Tibial nerve (tissue), 4 donors: ENCODE results near the gene C22orf15.

Source experiments
- EP300 ChIP-seq, 2 donors: sonication (generic); formaldehyde crosslinking; IDR thresholded peaks; one replicate each; pipeline ENCODE4 v1.6.1; 2017; ENCODE audit warnings: antibody characterized with exemption in 2 of 2, mild to moderate bottlenecking in 1 of 2
- POLR2A ChIP-seq, 2 donors: fragments of 450-650 bp; IDR thresholded peaks; one replicate each; pipeline ENCODE4 v1.6.1; 2017; ENCODE audit warnings: antibody characterized with exemption in 2 of 2, mild to moderate bottlenecking in 2 of 2, moderate library complexity in 2 of 2
- TF ChIP-seq, protein P1 (sequence below), 5 experiments: fragments of 200-600 bp in 3 of 5; fragments of 450-650 bp in 2 of 5; sonication (generic) in 3 of 5; IDR thresholded peaks; one replicate each; pipeline ENCODE4 v1.5.1; 2016 to 2019; ENCODE audit warnings: antibody characterized with exemption in 5 of 5, mild to moderate bottlenecking in 3 of 5, moderate library complexity in 2 of 5

DNA sequence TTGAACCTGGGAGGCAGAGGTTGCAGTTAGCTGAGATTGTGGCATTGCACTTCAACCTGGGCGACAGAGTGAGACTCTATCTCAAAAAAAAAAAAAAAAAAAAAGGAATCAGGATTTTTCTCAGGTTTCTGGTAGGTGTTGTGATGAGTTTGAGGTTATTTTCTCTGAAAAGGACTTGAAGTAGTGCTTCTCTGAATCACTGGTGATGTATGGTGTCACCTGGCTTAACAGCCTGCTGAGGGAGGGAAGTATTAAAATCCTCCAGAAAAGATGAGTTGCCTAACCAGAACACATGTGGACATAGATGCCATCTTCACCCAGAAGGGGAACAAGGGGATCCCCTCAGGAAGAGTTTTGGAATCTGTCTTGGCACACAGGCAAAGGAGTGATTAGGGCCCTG is 44.0 kb downstream of the C22orf15 start:
- TF ChIP-seq EP300 (IDR thresholded peaks at IDR 0.05) (no peak), POLR2A (IDR thresholded peaks at IDR 0.05) (no peak)
- TF ChIP-seq, protein P1, sequence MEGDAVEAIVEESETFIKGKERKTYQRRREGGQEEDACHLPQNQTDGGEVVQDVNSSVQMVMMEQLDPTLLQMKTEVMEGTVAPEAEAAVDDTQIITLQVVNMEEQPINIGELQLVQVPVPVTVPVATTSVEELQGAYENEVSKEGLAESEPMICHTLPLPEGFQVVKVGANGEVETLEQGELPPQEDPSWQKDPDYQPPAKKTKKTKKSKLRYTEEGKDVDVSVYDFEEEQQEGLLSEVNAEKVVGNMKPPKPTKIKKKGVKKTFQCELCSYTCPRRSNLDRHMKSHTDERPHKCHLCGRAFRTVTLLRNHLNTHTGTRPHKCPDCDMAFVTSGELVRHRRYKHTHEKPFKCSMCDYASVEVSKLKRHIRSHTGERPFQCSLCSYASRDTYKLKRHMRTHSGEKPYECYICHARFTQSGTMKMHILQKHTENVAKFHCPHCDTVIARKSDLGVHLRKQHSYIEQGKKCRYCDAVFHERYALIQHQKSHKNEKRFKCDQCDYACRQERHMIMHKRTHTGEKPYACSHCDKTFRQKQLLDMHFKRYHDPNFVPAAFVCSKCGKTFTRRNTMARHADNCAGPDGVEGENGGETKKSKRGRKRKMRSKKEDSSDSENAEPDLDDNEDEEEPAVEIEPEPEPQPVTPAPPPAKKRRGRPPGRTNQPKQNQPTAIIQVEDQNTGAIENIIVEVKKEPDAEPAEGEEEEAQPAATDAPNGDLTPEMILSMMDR (IDR thresholded peaks at IDR 0.05), result no peak
